B cell (primary cell): ENCODE data around the gene MLIP. TPM values are rescaled to one million over a fixed set of nuclear protein-coding genes. Genes with fewer than 3 reads are reported as not detected.

Experiments
- ATAC-seq: fragments of 200-7000 bp; cut with Tn5 transposase; one replicate; pipeline ENCODE4 v1.10.0; 2021; ENCODE audit warnings: low read depth, mild to moderate bottlenecking, moderate number of reproducible peaks, moderate library complexity
- CTCF ChIA-PET: fragments of 350-600 bp; sonication (Branson Sonifier 250); formaldehyde crosslinking; loops from one replicate; lab custom pipeline; 2021; ENCODE audit warnings: antibody characterized with exemption, inconsistent platforms; lab: Charles Lee
- POLR2A ChIA-PET: fragments of 350-600 bp; sonication (Branson Sonifier 250); formaldehyde crosslinking; loops from one replicate; lab custom pipeline; 2021; ENCODE audit warnings: antibody characterized with exemption; lab: Charles Lee
- DNase-seq: peaks from one replicate; pipeline ENCODE4 v3.0.0; 2013
- H2AFZ ChIP-seq: 2 replicates; pipeline ENCODE4 v1.6.1; 2012; ENCODE audit warnings: mild to moderate bottlenecking, low read depth, low read length; ENCODE audit not compliant: insufficient read depth, poor library complexity, severe bottlenecking
- H3K27ac ChIP-seq, 2 donors: 1 replicate in 1 of 2; 2 replicates in 1 of 2; pipeline ENCODE4 v1.5.1; 2012 to 2013; ENCODE audit warnings: low read length in 2 of 2, mild to moderate bottlenecking in 2 of 2, moderate library complexity in 1 of 2
- H3K27me3 ChIP-seq, 4 experiments: fragments of 200-600 bp in 1 of 4; sonication (generic) in 1 of 4; replicated peaks in 1 of 4; 1 replicate in 2 of 4; 2 replicates in 2 of 4; pipeline versions ENCODE4 v1.6.1 to v1.7.0; 2013 to 2016; ENCODE audit warnings: low read length in 3 of 4, mild to moderate bottlenecking in 2 of 4, mixed read lengths in 1 of 4, moderate library complexity in 1 of 4; ENCODE audit not compliant: insufficient read depth in 4 of 4, control insufficient read depth in 3 of 4; ENCODE audit errors: control extremely low read depth in 1 of 4
- H3K36me3 ChIP-seq, 2 experiments: replicated peaks in 1 of 2; 1 replicate in 1 of 2; 2 replicates in 1 of 2; pipeline versions ENCODE4 v1.6.1 to v1.7.1; 2013; ENCODE audit warnings: low read length in 1 of 2; ENCODE audit not compliant: insufficient read depth in 2 of 2, control insufficient read depth in 1 of 2; ENCODE audit errors: control extremely low read depth in 1 of 2, extremely low read depth in 1 of 2
- H3K4me1 ChIP-seq, 2 donors: fragments of 200-600 bp in 1 of 2; sonication (generic) in 1 of 2; 1 replicate in 1 of 2; 2 replicates in 1 of 2; pipeline versions ENCODE4 v1.5.1 to v1.6.1; 2013 to 2017; ENCODE audit warnings: low read length in 2 of 2; ENCODE audit not compliant: control insufficient read depth in 2 of 2, insufficient read depth in 2 of 2
- H3K4me2 ChIP-seq: replicated peaks from 2 replicates; pipeline ENCODE3; 2012; ENCODE audit warnings: mild to moderate bottlenecking, low read depth, low read length; ENCODE audit not compliant: poor library complexity, severe bottlenecking
- H3K4me3 ChIP-seq, 5 experiments: fragments of 200-600 bp in 1 of 5; sonication (generic) in 1 of 5; 1 replicate in 3 of 5; 2 replicates in 2 of 5; pipeline versions ENCODE4 v1.5.1 to v1.7.0; 2011 to 2016; ENCODE audit warnings: low read length in 4 of 5, mild to moderate bottlenecking in 4 of 5, low read depth in 2 of 5, control low read depth in 1 of 5, moderate library complexity in 1 of 5; ENCODE audit not compliant: insufficient read depth in 1 of 5; ENCODE audit errors: control extremely low read depth in 1 of 5, extremely low read depth in 1 of 5
- H3K79me2 ChIP-seq: fragments of 200-600 bp; sonication (generic); one replicate; pipeline ENCODE4 v1.6.0; 2016; ENCODE audit warnings: low read length; ENCODE audit not compliant: control insufficient read depth, insufficient read depth
- H3K9ac ChIP-seq: fragments of 200-600 bp; sonication (generic); 2 replicates; pipeline ENCODE4 v1.6.1; 2017; ENCODE audit warnings: mild to moderate bottlenecking, low read length, moderate library complexity
- H3K9me3 ChIP-seq, 3 donors: one replicate each; pipeline versions ENCODE4 v1.6.1 to v1.7.1; 2013; ENCODE audit warnings: low read length in 2 of 3; ENCODE audit not compliant: control insufficient read depth in 2 of 3, insufficient read depth in 1 of 3; ENCODE audit errors: control extremely low read depth in 1 of 3
- H4K20me1 ChIP-seq: 2 replicates; pipeline ENCODE4 v1.6.0; 2012; ENCODE audit warnings: mild to moderate bottlenecking, low read length; ENCODE audit not compliant: insufficient read depth, control insufficient read depth, poor library complexity, severe bottlenecking
- H3K27ac Mint-ChIP-seq: one replicate; pipeline ENCODE4 v1.8.0; 2021; ENCODE audit warnings: mixed read lengths
- H3K27me3 Mint-ChIP-seq: one replicate; pipeline ENCODE4 v1.8.0; 2021; ENCODE audit warnings: mixed read lengths
- H3K4me1 Mint-ChIP-seq: one replicate; pipeline ENCODE4 v1.8.0; 2021; ENCODE audit warnings: mixed read lengths
- H3K4me3 Mint-ChIP-seq: one replicate; pipeline ENCODE4 v1.8.0; 2021; ENCODE audit warnings: mixed read lengths
- H3K9me3 Mint-ChIP-seq: one replicate; pipeline ENCODE4 v1.8.0; 2022; ENCODE audit warnings: mixed read lengths; ENCODE audit not compliant: insufficient read depth
- EZH2 ChIP-seq: IDR thresholded peaks from 2 replicates; pipeline ENCODE4 v1.6.1; 2012; ENCODE audit warnings: borderline replicate concordance, low read depth, mild to moderate bottlenecking, moderate library complexity, low read length; ENCODE audit not compliant: insufficient read depth, poor library complexity, severe bottlenecking
- WGBS: methylation state at CpG from one replicate; pipeline ENCODE4 v1.1.5; 2013; ENCODE audit warnings: missing lambda C conversion rate; ENCODE audit not compliant: insufficient coverage; 5-methylcytosine and 5-hydroxymethylcytosine counted together
- intact Hi-C: fragments of 100-400 bp; cut with micrococcal nuclease; formaldehyde crosslinking; loops from one replicate; pipeline ENCODE4 v1.10.0; 2022
- polyA plus RNA-seq: library from polyadenylated mRNA; depleted of rRNA; stranded (reverse); fragments of >200 nt; gene quantifications from 2 replicates; pipeline ENCODE4 v1.2.3, GENCODE V29; 2012
- total RNA-seq, 2 donors: library from RNA; stranded (reverse); fragments of 120-200 nt in 1 of 2; gene quantifications; 1 replicate in 1 of 2; 2 replicates in 1 of 2; pipeline versions ENCODE4 v1.2.3 to v1.2.4, GENCODE V29; 2013 to 2022
- TF ChIP-seq, protein P1 (sequence below): fragments of 200-600 bp; IDR thresholded peaks from one replicate; pipeline ENCODE4 v1.8.0; 2022; ENCODE audit warnings: antibody characterized with exemption, mild to moderate bottlenecking

Gene MLIP
- total and polyA plus RNA-seq, 2 donors (not counting 1 experiment from before 2014, with no cell fraction given), result not detected

DNA sequence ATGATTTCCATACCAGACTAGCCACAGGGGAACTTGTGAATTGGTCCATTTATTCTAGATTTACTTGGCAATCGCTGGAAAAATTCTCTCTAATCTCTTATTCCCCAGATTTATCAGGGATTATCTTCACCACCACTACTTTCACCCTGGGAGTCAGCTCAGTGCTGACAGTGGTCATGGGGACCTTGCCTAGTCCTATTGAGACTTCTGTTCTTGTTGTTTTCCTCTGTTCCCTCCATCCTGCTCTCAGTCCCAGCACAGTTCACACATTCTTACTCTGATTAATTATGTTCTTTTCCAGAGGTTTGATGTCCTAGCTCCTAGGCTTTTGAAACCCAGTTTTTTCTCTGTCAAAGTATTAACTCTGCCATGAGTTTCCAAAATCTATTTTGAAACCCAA lies 103.0 kb downstream of the MLIP start:
- ChIA-PET POLR2A (no interaction called here), CTCF (no interaction called here)
- no peak overlapping the region for H2AFZ ChIP-seq
- no peaks in the 10 kb centered on the region for H3K9me3 Mint-ChIP-seq
- no peak overlapping the region for H3K4me3 Mint-ChIP-seq
- no peaks in the 10 kb centered on the region for H3K79me2 ChIP-seq
- no peaks in the 10 kb centered on the region for H3K9me3 ChIP-seq
- no peak overlapping the region for H3K27ac Mint-ChIP-seq
- H3K36me3 ChIP-seq, result no peaks in the 10 kb centered on the region
- no peak for DNase-seq
- H3K27ac ChIP-seq, result no peak overlapping the region
- no peaks in the 10 kb centered on the region for H4K20me1 ChIP-seq
- no peaks in the 10 kb centered on the region for H3K4me1 ChIP-seq
- intact Hi-C loops, result no loop called here
- no peak for ATAC-seq
- no peak overlapping the region for H3K9ac ChIP-seq
- TF ChIP-seq, protein P1, sequence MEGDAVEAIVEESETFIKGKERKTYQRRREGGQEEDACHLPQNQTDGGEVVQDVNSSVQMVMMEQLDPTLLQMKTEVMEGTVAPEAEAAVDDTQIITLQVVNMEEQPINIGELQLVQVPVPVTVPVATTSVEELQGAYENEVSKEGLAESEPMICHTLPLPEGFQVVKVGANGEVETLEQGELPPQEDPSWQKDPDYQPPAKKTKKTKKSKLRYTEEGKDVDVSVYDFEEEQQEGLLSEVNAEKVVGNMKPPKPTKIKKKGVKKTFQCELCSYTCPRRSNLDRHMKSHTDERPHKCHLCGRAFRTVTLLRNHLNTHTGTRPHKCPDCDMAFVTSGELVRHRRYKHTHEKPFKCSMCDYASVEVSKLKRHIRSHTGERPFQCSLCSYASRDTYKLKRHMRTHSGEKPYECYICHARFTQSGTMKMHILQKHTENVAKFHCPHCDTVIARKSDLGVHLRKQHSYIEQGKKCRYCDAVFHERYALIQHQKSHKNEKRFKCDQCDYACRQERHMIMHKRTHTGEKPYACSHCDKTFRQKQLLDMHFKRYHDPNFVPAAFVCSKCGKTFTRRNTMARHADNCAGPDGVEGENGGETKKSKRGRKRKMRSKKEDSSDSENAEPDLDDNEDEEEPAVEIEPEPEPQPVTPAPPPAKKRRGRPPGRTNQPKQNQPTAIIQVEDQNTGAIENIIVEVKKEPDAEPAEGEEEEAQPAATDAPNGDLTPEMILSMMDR, result no peak
- TF ChIP-seq EZH2, result no peak
- H3K4me2 ChIP-seq, result no peak overlapping the region
- peaks cover 9% of the 10 kb centered on the region for H3K4me1 Mint-ChIP-seq
- H3K27me3 Mint-ChIP-seq, result no peaks in the 10 kb centered on the region
- H3K4me3 ChIP-seq, result no peak overlapping the region
- WGBS, result 75% methylated on average over 1 of the region's 1 CpG
- H3K27me3 ChIP-seq, result no peaks in the 10 kb centered on the region

DNA sequence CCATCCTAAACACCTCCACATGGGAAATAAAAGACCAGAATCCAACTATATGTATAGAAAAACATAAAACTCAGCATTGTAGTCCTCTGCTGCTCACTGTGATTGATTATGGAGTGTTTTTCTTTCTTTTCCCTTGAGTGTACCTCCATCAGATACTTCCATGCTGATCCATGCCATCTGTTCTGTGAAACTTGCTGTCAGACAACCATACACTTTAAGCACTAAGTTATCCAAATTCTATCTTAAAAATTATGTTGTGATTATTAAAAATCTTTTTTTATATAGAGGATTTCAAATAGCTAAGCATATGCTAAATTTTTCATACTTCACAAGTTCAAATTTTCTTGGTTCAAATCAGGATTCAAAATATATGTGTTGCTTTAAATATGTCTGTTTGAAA lies 105.1 kb downstream of the MLIP start:
- intact Hi-C loops, result no loop called here
- Histone ChIP-seq H3K4me1 (no peaks in the 10 kb centered on the region), H2AFZ (no peak overlapping the region), H3K27me3 (no peaks in the 10 kb centered on the region), H3K4me2 (no peak overlapping the region), H3K4me3 (no peak overlapping the region), H4K20me1 (no peaks in the 10 kb centered on the region), H3K36me3 (no peaks in the 10 kb centered on the region), H3K9me3 (no peaks in the 10 kb centered on the region), H3K9ac (no peak overlapping the region), H3K27ac (no peak overlapping the region), H3K79me2 (no peaks in the 10 kb centered on the region)
- Mint-ChIP-seq H3K27me3 (no peaks in the 10 kb centered on the region), H3K4me3 (no peak overlapping the region), H3K27ac (no peak overlapping the region), H3K4me1 (peaks cover 6% of the 10 kb centered on the region), H3K9me3 (no peaks in the 10 kb centered on the region)
- ChIA-PET CTCF (no interaction called here), POLR2A (no interaction called here)
- ATAC-seq (no peak), DNase-seq (no peak)
- TF ChIP-seq, protein P1, result no peak
- no peak for TF ChIP-seq EZH2
